GM23338 (cell line): ENCODE data around the gene LRMDA.

Experiments used
- CREB1 ChIP-seq: fragments of 250-450 bp; sonication (Bioruptor Pico); IDR thresholded peaks from 2 replicates; pipeline ENCODE4 v1.5.0; 2020; ENCODE audit warnings: low read depth, mild to moderate bottlenecking, moderate library complexity
- EZH2 ChIP-seq: fragments of 200-600 bp; sonication (generic); IDR thresholded peaks from one replicate; pipeline ENCODE4 v1.8.0; 2017; ENCODE audit warnings: antibody characterized with exemption, mild to moderate bottlenecking, low read depth; ENCODE audit not compliant: unreplicated experiment
- EZH2phosphoT487 ChIP-seq: fragments of 200-600 bp; sonication (generic); IDR thresholded peaks from one replicate; pipeline ENCODE4 v1.8.1; 2018; ENCODE audit warnings: antibody characterized with exemption; ENCODE audit not compliant: unreplicated experiment
- JUNB ChIP-seq: IDR thresholded peaks from one replicate; pipeline ENCODE4 v1.6.1; 2016; ENCODE audit warnings: antibody characterized with exemption; ENCODE audit not compliant: unreplicated experiment
- POLR2AphosphoS5 ChIP-seq: IDR thresholded peaks from 2 replicates; pipeline ENCODE4 v1.6.1; 2016; ENCODE audit warnings: antibody characterized with exemption, low read depth
- STAT1 ChIP-seq: IDR thresholded peaks from one replicate; pipeline ENCODE4 v1.6.1; 2016; ENCODE audit warnings: antibody characterized with exemption; ENCODE audit not compliant: unreplicated experiment
- ZNF331 ChIP-seq: fragments of 250-450 bp; sonication (Bioruptor Pico); IDR thresholded peaks from 2 replicates; pipeline ENCODE4 v1.5.0; 2020; ENCODE audit warnings: low read depth, mild to moderate bottlenecking, moderate library complexity
- TF ChIP-seq, protein P1 (sequence below), 2 experiments: fragments of 200-600 bp in 1 of 2; sonication (generic) in 1 of 2; conservative IDR thresholded peaks; 2 replicates each; pipeline versions ENCODE4 v1.5.1 to v1.6.1; 2016 to 2017; ENCODE audit warnings: antibody characterized with exemption in 2 of 2, low read depth in 2 of 2, mild to moderate bottlenecking in 2 of 2, moderate library complexity in 1 of 2
- TF ChIP-seq, protein P2 (sequence below): fragments of 250-450 bp; sonication (Bioruptor Pico); IDR thresholded peaks from 2 replicates; pipeline ENCODE4 v1.5.0; 2020; ENCODE audit warnings: mild to moderate bottlenecking, moderate library complexity
- TF ChIP-seq, protein P3 (sequence below): IDR thresholded peaks from one replicate; pipeline ENCODE4 v1.6.1; 2018; ENCODE audit warnings: antibody characterized with exemption; ENCODE audit not compliant: unreplicated experiment
- TF ChIP-seq, protein P4 (sequence below): IDR thresholded peaks from 2 replicates; pipeline ENCODE4 v1.6.1; 2016; ENCODE audit warnings: antibody characterized with exemption

DNA sequence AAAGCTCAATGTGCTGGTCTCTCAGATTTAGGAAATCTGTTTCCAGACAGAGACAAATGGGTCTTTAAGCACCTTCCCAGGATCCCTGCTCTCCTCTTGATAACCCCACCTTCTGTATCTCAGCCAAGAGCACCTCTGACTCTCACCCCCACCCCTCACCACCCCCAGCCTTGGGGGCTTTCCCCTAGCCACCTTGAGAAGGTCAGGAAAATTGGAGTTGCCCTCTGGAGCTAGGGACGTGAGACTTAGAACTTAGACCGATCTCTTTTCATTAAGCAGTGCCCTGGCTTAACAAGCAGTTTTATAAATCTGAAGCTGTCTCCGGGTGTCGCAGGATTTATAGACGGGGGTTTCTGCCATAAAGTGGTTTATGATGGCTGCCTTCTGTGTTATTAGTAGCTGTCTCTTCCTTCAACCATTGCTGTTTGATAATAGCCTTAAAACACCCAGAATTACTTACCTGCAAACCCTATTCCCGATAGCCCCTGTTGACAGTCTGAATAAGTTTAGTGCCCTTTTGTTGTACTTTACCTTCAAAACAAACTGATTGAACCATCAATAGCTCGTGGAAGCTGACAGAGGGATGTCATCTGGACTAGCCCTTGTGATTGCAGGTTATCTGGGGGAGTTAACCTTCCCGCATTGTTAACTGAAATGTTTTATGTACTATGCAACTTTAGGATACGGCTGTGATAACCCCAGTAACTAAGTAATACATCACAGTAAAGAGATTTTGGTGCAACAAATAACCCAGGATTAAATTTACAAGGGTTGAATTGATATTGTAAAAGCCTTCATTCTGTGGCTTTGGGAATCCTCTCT is 621.5 kb downstream of the LRMDA start:
- TF ChIP-seq, protein P1, sequence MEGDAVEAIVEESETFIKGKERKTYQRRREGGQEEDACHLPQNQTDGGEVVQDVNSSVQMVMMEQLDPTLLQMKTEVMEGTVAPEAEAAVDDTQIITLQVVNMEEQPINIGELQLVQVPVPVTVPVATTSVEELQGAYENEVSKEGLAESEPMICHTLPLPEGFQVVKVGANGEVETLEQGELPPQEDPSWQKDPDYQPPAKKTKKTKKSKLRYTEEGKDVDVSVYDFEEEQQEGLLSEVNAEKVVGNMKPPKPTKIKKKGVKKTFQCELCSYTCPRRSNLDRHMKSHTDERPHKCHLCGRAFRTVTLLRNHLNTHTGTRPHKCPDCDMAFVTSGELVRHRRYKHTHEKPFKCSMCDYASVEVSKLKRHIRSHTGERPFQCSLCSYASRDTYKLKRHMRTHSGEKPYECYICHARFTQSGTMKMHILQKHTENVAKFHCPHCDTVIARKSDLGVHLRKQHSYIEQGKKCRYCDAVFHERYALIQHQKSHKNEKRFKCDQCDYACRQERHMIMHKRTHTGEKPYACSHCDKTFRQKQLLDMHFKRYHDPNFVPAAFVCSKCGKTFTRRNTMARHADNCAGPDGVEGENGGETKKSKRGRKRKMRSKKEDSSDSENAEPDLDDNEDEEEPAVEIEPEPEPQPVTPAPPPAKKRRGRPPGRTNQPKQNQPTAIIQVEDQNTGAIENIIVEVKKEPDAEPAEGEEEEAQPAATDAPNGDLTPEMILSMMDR (conservative IDR thresholded peaks at IDR 0.05; ENCODE audit: low read depth in 2 of 2) = no peak
- TF ChIP-seq, protein P2, sequence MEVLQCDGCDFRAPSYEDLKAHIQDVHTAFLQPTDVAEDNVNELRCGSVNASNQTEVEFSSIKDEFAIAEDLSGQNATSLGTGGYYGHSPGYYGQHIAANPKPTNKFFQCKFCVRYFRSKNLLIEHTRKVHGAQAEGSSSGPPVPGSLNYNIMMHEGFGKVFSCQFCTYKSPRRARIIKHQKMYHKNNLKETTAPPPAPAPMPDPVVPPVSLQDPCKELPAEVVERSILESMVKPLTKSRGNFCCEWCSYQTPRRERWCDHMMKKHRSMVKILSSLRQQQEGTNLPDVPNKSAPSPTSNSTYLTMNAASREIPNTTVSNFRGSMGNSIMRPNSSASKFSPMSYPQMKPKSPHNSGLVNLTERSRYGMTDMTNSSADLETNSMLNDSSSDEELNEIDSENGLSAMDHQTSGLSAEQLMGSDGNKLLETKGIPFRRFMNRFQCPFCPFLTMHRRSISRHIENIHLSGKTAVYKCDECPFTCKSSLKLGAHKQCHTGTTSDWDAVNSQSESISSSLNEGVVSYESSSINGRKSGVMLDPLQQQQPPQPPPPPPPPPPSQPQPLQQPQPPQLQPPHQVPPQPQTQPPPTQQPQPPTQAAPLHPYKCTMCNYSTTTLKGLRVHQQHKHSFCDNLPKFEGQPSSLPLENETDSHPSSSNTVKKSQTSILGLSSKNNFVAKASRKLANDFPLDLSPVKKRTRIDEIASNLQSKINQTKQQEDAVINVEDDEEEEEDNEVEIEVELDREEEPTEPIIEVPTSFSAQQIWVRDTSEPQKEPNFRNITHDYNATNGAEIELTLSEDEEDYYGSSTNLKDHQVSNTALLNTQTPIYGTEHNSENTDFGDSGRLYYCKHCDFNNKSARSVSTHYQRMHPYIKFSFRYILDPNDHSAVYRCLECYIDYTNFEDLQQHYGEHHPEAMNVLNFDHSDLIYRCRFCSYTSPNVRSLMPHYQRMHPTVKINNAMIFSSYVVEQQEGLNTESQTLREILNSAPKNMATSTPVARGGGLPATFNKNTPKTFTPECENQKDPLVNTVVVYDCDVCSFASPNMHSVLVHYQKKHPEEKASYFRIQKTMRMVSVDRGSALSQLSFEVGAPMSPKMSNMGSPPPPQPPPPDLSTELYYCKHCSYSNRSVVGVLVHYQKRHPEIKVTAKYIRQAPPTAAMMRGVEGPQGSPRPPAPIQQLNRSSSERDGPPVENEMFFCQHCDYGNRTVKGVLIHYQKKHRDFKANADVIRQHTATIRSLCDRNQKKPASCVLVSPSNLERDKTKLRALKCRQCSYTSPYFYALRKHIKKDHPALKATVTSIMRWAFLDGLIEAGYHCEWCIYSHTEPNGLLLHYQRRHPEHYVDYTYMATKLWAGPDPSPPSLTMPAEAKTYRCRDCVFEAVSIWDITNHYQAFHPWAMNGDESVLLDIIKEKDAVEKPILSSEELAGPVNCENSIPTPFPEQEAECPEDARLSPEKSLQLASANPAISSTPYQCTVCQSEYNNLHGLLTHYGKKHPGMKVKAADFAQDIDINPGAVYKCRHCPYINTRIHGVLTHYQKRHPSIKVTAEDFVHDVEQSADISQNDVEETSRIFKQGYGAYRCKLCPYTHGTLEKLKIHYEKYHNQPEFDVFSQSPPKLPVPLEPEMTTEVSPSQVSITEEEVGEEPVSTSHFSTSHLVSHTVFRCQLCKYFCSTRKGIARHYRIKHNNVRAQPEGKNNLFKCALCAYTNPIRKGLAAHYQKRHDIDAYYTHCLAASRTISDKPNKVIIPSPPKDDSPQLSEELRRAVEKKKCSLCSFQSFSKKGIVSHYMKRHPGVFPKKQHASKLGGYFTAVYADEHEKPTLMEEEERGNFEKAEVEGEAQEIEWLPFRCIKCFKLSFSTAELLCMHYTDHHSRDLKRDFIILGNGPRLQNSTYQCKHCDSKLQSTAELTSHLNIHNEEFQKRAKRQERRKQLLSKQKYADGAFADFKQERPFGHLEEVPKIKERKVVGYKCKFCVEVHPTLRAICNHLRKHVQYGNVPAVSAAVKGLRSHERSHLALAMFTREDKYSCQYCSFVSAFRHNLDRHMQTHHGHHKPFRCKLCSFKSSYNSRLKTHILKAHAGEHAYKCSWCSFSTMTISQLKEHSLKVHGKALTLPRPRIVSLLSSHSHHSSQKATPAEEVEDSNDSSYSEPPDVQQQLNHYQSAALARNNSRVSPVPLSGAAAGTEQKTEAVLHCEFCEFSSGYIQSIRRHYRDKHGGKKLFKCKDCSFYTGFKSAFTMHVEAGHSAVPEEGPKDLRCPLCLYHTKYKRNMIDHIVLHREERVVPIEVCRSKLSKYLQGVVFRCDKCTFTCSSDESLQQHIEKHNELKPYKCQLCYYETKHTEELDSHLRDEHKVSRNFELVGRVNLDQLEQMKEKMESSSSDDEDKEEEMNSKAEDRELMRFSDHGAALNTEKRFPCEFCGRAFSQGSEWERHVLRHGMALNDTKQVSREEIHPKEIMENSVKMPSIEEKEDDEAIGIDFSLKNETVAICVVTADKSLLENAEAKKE (CRISPR knock-in tag) = no peak
- no peak for TF ChIP-seq POLR2AphosphoS5
- TF ChIP-seq EZH2 = no peak
- no peak for TF ChIP-seq STAT1
- no peak for TF ChIP-seq CREB1 (CRISPR knock-in tag)
- no peak for TF ChIP-seq EZH2phosphoT487
- TF ChIP-seq, protein P3, sequence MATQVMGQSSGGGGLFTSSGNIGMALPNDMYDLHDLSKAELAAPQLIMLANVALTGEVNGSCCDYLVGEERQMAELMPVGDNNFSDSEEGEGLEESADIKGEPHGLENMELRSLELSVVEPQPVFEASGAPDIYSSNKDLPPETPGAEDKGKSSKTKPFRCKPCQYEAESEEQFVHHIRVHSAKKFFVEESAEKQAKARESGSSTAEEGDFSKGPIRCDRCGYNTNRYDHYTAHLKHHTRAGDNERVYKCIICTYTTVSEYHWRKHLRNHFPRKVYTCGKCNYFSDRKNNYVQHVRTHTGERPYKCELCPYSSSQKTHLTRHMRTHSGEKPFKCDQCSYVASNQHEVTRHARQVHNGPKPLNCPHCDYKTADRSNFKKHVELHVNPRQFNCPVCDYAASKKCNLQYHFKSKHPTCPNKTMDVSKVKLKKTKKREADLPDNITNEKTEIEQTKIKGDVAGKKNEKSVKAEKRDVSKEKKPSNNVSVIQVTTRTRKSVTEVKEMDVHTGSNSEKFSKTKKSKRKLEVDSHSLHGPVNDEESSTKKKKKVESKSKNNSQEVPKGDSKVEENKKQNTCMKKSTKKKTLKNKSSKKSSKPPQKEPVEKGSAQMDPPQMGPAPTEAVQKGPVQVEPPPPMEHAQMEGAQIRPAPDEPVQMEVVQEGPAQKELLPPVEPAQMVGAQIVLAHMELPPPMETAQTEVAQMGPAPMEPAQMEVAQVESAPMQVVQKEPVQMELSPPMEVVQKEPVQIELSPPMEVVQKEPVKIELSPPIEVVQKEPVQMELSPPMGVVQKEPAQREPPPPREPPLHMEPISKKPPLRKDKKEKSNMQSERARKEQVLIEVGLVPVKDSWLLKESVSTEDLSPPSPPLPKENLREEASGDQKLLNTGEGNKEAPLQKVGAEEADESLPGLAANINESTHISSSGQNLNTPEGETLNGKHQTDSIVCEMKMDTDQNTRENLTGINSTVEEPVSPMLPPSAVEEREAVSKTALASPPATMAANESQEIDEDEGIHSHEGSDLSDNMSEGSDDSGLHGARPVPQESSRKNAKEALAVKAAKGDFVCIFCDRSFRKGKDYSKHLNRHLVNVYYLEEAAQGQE = no peak
- no peak for TF ChIP-seq JUNB
- TF ChIP-seq ZNF331 (CRISPR knock-in tag) = no peak
- TF ChIP-seq, protein P4, sequence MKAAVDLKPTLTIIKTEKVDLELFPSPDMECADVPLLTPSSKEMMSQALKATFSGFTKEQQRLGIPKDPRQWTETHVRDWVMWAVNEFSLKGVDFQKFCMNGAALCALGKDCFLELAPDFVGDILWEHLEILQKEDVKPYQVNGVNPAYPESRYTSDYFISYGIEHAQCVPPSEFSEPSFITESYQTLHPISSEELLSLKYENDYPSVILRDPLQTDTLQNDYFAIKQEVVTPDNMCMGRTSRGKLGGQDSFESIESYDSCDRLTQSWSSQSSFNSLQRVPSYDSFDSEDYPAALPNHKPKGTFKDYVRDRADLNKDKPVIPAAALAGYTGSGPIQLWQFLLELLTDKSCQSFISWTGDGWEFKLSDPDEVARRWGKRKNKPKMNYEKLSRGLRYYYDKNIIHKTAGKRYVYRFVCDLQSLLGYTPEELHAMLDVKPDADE = no peak
